GM23248 (cell line): Measurements from ENCODE around the gene MAP2K5. TPM values are rescaled to one million over a fixed set of nuclear protein-coding genes. Genes with fewer than 3 reads are reported as not detected.
A peak's percentile ranks its signal among the peaks of the same experiment; 100 is the strongest.

Source experiments
- DNase-seq: peaks from one replicate; pipeline ENCODE4 v3.0.0-alpha.2; 2015
- H2AFZ ChIP-seq: fragments of 200-600 bp; sonication (generic); 2 replicates; pipeline ENCODE4 v1.6.1; 2016; ENCODE audit warnings: antibody characterized with exemption
- H3F3A ChIP-seq: fragments of 200-600 bp; sonication (generic); 2 replicates; pipeline ENCODE4 v1.6.1; 2016; ENCODE audit warnings: mild to moderate bottlenecking, antibody characterized with exemption, mixed run types; ENCODE audit not compliant: insufficient read depth
- H3K27ac ChIP-seq: fragments of 200-600 bp; sonication (generic); 2 replicates; pipeline ENCODE4 v1.5.1; 2016; ENCODE audit warnings: mild to moderate bottlenecking
- H3K27me3 ChIP-seq: fragments of 200-600 bp; sonication (generic); replicated peaks from 2 replicates; pipeline ENCODE4 v1.6.1; 2016; ENCODE audit warnings: mild to moderate bottlenecking; ENCODE audit not compliant: insufficient read depth
- H3K36me3 ChIP-seq: fragments of 200-600 bp; sonication (generic); 2 replicates; pipeline ENCODE4 v1.6.1; 2016; ENCODE audit warnings: low read depth, mild to moderate bottlenecking
- H3K4me1 ChIP-seq: fragments of 200-600 bp; sonication (generic); 2 replicates; pipeline ENCODE4 v1.6.1; 2016; ENCODE audit warnings: mild to moderate bottlenecking; ENCODE audit not compliant: insufficient read depth
- H3K4me2 ChIP-seq: fragments of 200-600 bp; sonication (generic); one replicate; pipeline ENCODE4 v1.6.1; 2016; ENCODE audit warnings: mild to moderate bottlenecking; ENCODE audit not compliant: unreplicated experiment
- H3K4me3 ChIP-seq: fragments of 200-600 bp; sonication (generic); 2 replicates; pipeline ENCODE4 v1.5.1; 2016; ENCODE audit warnings: mild to moderate bottlenecking
- H3K79me2 ChIP-seq: fragments of 200-600 bp; sonication (generic); 2 replicates; pipeline ENCODE4 v1.6.1; 2016; ENCODE audit warnings: mild to moderate bottlenecking; ENCODE audit not compliant: insufficient read depth
- H3K9ac ChIP-seq: fragments of 200-600 bp; sonication (generic); 2 replicates; pipeline ENCODE4 v1.6.1; 2016; ENCODE audit warnings: mild to moderate bottlenecking
- H3K9me2 ChIP-seq: fragments of 200-600 bp; sonication (generic); 2 replicates; pipeline ENCODE4 v1.6.1; 2016; ENCODE audit warnings: mixed run types, mild to moderate bottlenecking, moderate library complexity; ENCODE audit not compliant: insufficient read depth
- H3K9me3 ChIP-seq: fragments of 200-600 bp; sonication (generic); one replicate; pipeline ENCODE4 v1.6.1; 2017; ENCODE audit warnings: low read depth
- H4K20me1 ChIP-seq: fragments of 200-600 bp; sonication (generic); 2 replicates; pipeline ENCODE4 v1.6.0; 2016; ENCODE audit not compliant: insufficient read depth
- EZH2 ChIP-seq: fragments of 200-600 bp; sonication (generic); IDR thresholded peaks from 2 replicates; pipeline ENCODE4 v1.6.1; 2018; ENCODE audit warnings: antibody characterized with exemption, mild to moderate bottlenecking; ENCODE audit not compliant: insufficient read depth, poor library complexity, severe bottlenecking
- EZH2phosphoT487 ChIP-seq: fragments of 200-600 bp; sonication (generic); IDR thresholded peaks from 2 replicates; pipeline ENCODE4 v1.6.1; 2018; ENCODE audit warnings: antibody characterized with exemption, moderate library complexity, mild to moderate bottlenecking, low read depth; ENCODE audit not compliant: insufficient read depth
- WGBS, 2 experiments: methylation state at CpG; one replicate each; pipeline ENCODE4 v1.1.6; 2015 to 2017; ENCODE audit warnings: low lambda C conversion rate in 2 of 2, low coverage in 1 of 2; ENCODE audit errors: missing lambda C conversion rate in 2 of 2; 5-methylcytosine and 5-hydroxymethylcytosine counted together
- in situ Hi-C: fragments of 300-500 bp; cut with MboI; formaldehyde crosslinking; loops from 2 replicates; pipeline ENCODE4 v1.15.0; 2020
- polyA plus RNA-seq: library from polyadenylated mRNA; unstranded; fragments of >200 nt; fragmentation: Nextera tagmentation; extraction: Ambion mirVana; gene quantifications from 2 replicates; pipeline ENCODE4 v1.2.1, GENCODE V29; 2016
- total RNA-seq: library from RNA; depleted of rRNA; stranded (reverse); fragments of >200 nt; shearing (Covaris generic); gene quantifications from 2 replicates; pipeline ENCODE4 v1.2.3, GENCODE V29; 2014

The MAP2K5 gene
- total and polyA plus RNA-seq, 2 experiments from 2014 or later = 2.8 to 15.0 TPM

DNA sequence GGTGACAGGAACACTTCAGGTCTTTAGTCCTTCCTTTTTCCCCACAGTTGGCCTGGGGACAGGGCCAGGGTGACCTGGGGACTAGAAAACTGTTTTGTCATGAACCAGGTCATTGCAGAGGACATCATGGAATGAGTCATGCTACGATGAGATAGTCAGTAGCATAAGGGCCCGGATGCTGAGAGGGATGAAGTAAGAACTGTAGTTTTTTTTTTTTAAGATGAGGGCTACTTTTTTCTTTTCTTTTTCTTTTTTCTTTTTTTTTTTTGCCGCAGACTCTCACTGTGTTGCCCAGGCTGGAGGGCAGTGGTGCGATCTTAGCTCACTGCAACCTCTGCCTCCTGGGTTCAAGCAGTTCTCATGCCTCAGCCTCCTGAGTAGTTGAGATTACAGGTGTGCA, 8.0 kb downstream of the MAP2K5 start:
- Histone ChIP-seq H3K4me3 (no peak overlapping the region), H3K9me2 (no peaks in the 10 kb centered on the region), H3K27me3 (no peaks in the 10 kb centered on the region), H4K20me1 (no peaks in the 10 kb centered on the region), H3K27ac (no peak overlapping the region), H3K79me2 (0 out of 2 replicates have a peak, but pooled peaks cover 3% of the 10 kb centered on the region), H3K4me2 (no peak overlapping the region), H3K4me1 (peaks cover 19% of the 10 kb centered on the region), H3K36me3 (no peaks in the 10 kb centered on the region; the same call in 1 of the 2 replicates), H2AFZ (no peak overlapping the region), H3F3A (peaks cover 21% of the 10 kb centered on the region), H3K9me3 (no peaks in the 10 kb centered on the region), H3K9ac (no peak overlapping the region)
- in situ Hi-C loops = no loop called here
- 65 to 79% methylated on average over 4 of the region's 4 CpGs for WGBS, 2 experiments
- no peak for TF ChIP-seq EZH2phosphoT487
- peak; percentile 64 for DNase-seq

DNA sequence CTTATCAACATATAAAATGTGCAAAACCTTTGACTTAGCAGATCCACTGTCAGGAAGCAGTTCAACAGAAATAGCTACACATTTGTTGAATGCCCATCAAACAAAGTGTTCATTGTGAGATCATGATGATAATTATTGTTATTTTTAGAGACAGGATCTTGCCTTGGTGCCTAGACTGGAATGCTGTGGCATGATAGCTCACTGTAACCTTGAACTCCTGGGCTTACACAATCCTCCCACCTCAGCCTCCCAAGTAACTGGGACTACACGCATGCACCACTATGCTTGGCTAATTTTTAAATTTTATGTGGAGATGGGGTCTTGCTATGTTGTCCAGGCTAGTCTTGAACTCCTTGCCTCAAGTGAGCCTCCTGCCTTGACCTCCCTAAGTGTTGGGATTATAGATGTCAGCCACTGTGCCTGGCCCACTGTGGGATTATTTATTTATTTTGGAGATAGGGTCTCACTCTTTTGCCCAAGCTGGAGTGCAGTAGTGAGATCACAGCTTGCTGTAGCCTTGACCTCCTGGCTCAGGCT, 8.8 kb downstream of the MAP2K5 start:
- Histone ChIP-seq H3K4me3 (no peak overlapping the region), H3K9me3 (no peaks in the 10 kb centered on the region), H2AFZ (no peak overlapping the region), H3F3A (peaks cover 21% of the 10 kb centered on the region), H3K36me3 (no peaks in the 10 kb centered on the region; the same call in 1 of the 2 replicates), H3K79me2 (0 out of 2 replicates have a peak, but pooled peaks cover 3% of the 10 kb centered on the region), H4K20me1 (no peaks in the 10 kb centered on the region), H3K9ac (no peak overlapping the region), H3K4me2 (no peak overlapping the region), H3K27ac (no peak overlapping the region), H3K9me2 (no peaks in the 10 kb centered on the region), H3K4me1 (peaks cover 19% of the 10 kb centered on the region), H3K27me3 (no peaks in the 10 kb centered on the region)
- WGBS, 2 experiments = 93 to 94% methylated on average over 1 of the region's 1 CpG
- no peak for TF ChIP-seq EZH2
- in situ Hi-C loops = no loop called here
- no peak for DNase-seq

DNA sequence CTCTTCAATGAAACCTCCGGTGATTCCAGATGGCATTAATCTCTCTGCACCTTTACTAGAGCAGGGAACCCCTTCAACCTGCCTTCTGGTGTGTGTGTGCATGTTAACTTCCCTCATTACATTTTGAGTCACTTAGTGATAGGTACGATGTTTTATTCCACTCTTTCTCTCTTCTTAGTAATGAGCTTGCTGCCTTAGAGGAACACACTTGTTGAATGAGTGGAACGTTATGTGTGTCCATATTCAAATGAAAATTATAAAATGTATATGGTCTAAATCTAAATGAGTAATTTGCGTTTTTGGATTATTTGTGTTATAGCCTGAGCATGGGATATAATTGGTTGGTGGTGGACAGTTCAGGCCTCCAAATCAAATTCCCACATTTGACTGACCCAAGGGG, 12.1 kb downstream of the MAP2K5 start:
- peaks cover 8% of the 10 kb centered on the region for H3K36me3 ChIP-seq
- in situ Hi-C loops = no loop called here
- no peak for TF ChIP-seq EZH2
- no peaks in the 10 kb centered on the region for H3K27me3 ChIP-seq
- 94 to 99% methylated on average over 4 of the region's 4 CpGs for WGBS, 2 experiments
- no peaks in the 10 kb centered on the region for H3K4me1 ChIP-seq
- no peak for DNase-seq
- H3K9me2 ChIP-seq = no peaks in the 10 kb centered on the region
- H2AFZ ChIP-seq = no peak overlapping the region
- H3F3A ChIP-seq = peaks cover under 1% of the 10 kb centered on the region; the same call in 1 of the 2 replicates
- H3K4me2 ChIP-seq = no peak overlapping the region
- H3K4me3 ChIP-seq = no peak overlapping the region
- H3K9ac ChIP-seq = no peak overlapping the region
- H3K79me2 ChIP-seq = peaks cover 10% of the 10 kb centered on the region; the same call in 1 of the 2 replicates
- no peaks in the 10 kb centered on the region for H3K9me3 ChIP-seq
- H4K20me1 ChIP-seq = no peaks in the 10 kb centered on the region
- H3K27ac ChIP-seq = no peak overlapping the region

DNA sequence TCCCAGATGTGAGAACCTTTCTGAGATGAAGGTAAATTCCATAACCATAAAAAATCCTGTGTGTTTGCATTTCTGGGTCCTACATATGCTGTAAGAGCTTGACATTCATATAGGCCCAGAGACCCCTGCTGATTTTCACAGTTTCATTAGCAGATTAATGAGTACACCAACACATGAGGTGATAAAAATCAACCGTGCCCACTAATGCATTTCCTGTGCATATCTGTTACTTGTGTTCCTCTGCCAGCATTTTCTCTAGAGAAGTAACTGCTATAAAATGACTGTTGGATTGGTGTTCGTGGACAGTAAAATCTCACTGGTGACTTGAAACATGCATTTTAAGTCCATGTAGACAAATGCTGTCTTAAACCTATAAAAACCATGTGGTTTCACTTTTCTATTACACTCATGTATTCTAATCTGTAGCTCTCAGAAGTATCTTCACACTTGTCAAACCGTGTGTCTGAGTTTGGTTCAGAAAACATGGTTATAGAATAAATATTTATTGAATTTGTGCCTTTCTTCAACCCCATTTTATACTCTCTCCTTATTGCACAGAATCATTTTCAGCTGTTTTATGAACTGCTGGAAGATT, 14.6 kb downstream of the MAP2K5 start:
- no peak for TF ChIP-seq EZH2phosphoT487
- TF ChIP-seq EZH2 = no peak
- H3K27ac ChIP-seq = no peak overlapping the region
- H4K20me1 ChIP-seq = no peaks in the 10 kb centered on the region
- in situ Hi-C loops = no loop called here
- no peak overlapping the region for H2AFZ ChIP-seq
- 76% methylated on average over 3 of the region's 3 CpGs for WGBS, 2 experiments
- H3K27me3 ChIP-seq = no peaks in the 10 kb centered on the region
- H3K9me3 ChIP-seq = no peaks in the 10 kb centered on the region
- no peak overlapping the region for H3K4me3 ChIP-seq
- H3K4me1 ChIP-seq = no peaks in the 10 kb centered on the region
- no peak for DNase-seq
- H3K79me2 ChIP-seq = peaks cover 7% of the 10 kb centered on the region; the same call in 1 of the 2 replicates
- H3F3A ChIP-seq = no peaks in the 10 kb centered on the region
- no peak overlapping the region for H3K9ac ChIP-seq
- H3K9me2 ChIP-seq = no peaks in the 10 kb centered on the region
- peaks cover 12% of the 10 kb centered on the region for H3K36me3 ChIP-seq
- no peak overlapping the region for H3K4me2 ChIP-seq

DNA sequence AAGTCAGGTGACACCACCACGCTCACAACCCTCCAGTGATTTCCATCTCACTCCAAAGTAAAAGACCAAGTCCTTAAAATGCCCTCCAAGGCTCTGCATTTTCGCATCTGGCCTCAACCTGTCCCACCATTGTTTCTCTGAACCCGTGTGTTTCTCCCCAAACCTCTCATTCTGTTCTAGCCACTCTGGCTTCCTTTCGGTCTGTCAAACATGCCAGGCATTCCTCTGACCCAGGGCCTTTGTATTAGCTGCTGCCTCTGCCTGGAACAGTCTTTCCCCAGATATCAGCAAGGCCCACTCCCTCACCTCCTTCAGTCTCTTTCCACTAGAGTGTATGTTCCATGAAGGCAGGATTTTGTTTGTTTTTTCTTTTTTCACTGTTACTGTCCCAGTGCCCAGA, 16.0 kb downstream of the MAP2K5 start:
- Histone ChIP-seq H4K20me1 (no peaks in the 10 kb centered on the region), H3K79me2 (peaks cover 7% of the 10 kb centered on the region; the same call in 1 of the 2 replicates), H3K36me3 (peaks cover 12% of the 10 kb centered on the region), H3K9ac (no peak overlapping the region), H3K9me3 (no peaks in the 10 kb centered on the region), H3K4me1 (no peaks in the 10 kb centered on the region), H3K9me2 (no peaks in the 10 kb centered on the region), H3K4me3 (no peak overlapping the region), H2AFZ (no peak overlapping the region), H3K27ac (no peak overlapping the region), H3K4me2 (no peak overlapping the region), H3F3A (no peaks in the 10 kb centered on the region), H3K27me3 (no peaks in the 10 kb centered on the region)
- TF ChIP-seq EZH2phosphoT487 (no peak), EZH2 (no peak)
- in situ Hi-C loops = no loop called here
- no peak for DNase-seq
- 77 to 79% methylated on average over 4 of the region's 4 CpGs for WGBS, 2 experiments
